C4-2B (cell line): Measurements from ENCODE around the gene EPHB3.

Source experiments
- CTCF ChIP-seq: fragments of 450-650 bp; conservative IDR thresholded peaks from 2 replicates; pipeline ENCODE4 v1.5.1; 2017; ENCODE audit warnings: mild to moderate bottlenecking
- ZFX ChIP-seq: fragments of 450-650 bp; IDR thresholded peaks from 2 replicates; pipeline ENCODE4 v1.6.1; 2017

- TF ChIP-seq CTCF (no peak), ZFX (no peak)
Measured at GRCh38 chr3:184546252-184546651, 15.3 kb upstream of the EPHB3 start.
